DMS 273 (cell line): Measurements from ENCODE around the gene CFAP65.

Experiments
- DNase-seq: peaks from one replicate; lab custom pipeline; 2025; ENCODE audit not compliant: unreplicated experiment; lab: John Stamatoyannopoulos, UW

The CFAP65 gene, protein sequence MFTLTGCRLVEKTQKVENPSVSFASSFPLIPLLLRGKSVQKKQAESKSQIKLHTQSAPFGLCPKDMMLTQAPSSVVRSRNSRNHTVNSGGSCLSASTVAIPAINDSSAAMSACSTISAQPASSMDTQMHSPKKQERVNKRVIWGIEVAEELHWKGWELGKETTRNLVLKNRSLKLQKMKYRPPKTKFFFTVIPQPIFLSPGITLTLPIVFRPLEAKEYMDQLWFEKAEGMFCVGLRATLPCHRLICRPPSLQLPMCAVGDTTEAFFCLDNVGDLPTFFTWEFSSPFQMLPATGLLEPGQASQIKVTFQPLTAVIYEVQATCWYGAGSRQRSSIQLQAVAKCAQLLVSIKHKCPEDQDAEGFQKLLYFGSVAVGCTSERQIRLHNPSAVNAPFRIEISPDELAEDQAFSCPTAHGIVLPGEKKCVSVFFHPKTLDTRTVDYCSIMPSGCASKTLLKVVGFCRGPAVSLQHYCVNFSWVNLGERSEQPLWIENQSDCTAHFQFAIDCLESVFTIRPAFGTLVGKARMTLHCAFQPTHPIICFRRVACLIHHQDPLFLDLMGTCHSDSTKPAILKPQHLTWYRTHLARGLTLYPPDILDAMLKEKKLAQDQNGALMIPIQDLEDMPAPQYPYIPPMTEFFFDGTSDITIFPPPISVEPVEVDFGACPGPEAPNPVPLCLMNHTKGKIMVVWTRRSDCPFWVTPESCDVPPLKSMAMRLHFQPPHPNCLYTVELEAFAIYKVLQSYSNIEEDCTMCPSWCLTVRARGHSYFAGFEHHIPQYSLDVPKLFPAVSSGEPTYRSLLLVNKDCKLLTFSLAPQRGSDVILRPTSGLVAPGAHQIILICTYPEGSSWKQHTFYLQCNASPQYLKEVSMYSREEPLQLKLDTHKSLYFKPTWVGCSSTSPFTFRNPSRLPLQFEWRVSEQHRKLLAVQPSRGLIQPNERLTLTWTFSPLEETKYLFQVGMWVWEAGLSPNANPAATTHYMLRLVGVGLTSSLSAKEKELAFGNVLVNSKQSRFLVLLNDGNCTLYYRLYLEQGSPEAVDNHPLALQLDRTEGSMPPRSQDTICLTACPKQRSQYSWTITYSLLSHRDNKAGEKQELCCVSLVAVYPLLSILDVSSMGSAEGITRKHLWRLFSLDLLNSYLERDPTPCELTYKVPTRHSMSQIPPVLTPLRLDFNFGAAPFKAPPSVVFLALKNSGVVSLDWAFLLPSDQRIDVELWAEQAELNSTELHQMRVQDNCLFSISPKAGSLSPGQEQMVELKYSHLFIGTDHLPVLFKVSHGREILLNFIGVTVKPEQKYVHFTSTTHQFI (N-terminal part only)

DNA sequence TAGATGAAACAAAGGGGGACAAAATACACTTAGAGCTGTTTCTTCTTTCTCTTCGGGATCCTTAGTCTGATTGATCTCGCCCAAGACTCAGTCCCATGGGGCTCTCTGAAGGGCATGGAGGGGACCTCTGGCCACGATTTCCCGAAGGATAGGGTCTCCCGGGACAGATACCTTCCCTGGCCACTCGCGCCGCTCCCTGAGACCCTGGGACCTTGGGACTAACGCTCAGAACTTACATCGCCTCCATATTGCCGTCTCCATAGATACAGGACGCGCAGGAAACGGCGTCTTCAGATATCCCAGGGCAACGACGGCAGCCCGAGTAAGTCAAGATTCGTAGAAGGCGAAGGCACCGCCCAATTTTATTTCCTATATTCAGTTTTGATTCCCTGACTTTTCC is at the start of gene CFAP65:
Gene CFAP65, minus strand, starts transcription at position 265 of the 400 bp plus-strand sequence. CDS start 2,468 bp downstream, outside the sequence.
- DNase-seq, result peak; percentile 82

DNA sequence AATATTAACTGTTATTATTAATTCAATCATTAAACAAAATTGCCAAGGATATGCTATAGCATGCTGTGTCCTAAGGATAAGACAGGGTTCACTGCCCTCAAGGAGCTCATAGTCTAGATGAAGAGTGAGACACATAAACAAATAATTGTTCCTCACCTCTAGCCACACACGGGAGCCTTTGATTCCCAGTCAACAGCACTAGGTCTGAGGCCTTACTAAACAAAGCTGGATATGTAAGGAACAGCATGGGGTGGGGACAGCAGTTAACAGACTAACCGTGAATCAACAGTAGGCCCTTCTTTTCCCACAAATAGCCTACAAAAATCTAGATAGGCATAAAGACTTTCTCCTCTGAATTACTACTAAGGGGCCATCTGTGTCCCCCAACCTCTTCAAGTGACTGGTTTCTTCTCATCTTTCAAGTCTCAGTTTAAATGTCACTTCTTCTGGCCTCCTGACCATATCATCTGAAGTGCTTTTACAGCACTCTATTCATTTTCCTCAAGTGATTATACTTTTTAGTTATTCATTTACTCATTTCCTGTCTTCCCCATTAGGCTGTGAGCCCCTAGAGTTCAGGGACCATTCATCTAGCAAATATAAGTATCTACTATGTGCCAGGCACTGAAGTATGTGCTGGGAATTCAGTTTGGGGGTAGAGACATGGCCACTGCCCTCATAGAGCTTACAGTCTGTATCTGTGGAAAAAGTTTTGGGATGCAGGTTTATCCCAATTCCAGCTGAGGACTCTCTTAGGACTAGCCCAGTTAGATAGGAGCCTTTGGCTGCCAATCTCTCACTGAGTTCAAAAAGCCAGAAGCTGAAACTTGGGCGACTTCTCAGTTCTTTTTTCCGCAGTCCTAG is 49.4 kb upstream of the CFAP65 start:
- no peak for DNase-seq

DNA sequence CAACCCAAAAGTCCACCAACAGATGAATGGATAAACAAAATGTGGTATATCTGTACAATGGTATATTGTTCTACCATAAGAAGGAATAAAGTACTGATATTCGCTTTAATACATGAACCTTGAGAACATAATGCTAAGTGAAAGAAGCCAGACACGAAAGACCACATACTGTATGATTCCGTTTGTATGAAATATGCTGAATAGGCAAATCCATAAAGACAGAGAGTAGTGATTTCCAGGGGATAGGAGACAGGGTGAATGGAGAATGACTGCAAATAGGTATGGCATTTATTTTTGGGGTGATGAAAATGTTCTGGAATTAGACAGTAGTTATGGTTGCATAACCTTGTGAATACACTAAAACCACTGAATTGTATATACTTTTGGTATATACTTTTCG is 48.0 kb upstream of the CFAP65 start:
- DNase-seq, result no peak

DNA sequence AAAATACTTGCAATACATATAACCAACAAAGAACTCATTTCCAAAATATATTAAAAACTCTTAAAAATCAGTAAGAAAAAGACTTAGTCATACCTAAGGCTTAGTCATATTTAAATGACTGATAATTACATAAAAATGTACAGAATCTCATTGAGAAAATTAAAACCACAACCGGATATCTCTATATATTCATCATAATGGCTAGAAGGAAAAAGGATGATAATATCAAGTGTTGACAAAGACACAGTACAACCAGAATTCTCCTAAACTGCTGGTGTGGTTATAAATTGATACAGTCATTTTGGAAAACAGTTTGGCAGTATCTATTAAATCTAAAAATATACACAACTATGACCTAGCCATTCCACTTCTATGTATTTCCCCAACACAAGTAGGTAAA is 46.5 kb upstream of the CFAP65 start:
- DNase-seq, result no peak

DNA sequence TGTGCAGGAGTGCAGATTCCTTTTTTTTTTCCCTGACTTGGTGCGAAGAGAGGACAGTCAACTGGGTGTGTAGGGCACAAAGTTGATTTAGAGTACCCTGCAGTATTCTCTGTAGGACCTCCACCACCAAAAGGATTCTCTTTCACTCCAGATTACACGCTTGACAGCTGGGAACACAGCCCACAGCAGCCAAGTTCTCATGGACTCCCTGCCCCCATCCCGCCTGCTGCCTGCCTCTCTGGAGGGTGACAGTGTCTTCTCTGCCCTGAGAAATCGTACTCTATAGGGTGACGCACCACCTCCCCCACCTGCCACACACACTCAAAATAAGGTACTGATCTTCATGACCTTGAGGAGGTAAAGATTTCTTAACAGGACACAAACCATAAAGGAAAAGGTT is 46.0 kb upstream of the CFAP65 start:
- peak; percentile 54 for DNase-seq

DNA sequence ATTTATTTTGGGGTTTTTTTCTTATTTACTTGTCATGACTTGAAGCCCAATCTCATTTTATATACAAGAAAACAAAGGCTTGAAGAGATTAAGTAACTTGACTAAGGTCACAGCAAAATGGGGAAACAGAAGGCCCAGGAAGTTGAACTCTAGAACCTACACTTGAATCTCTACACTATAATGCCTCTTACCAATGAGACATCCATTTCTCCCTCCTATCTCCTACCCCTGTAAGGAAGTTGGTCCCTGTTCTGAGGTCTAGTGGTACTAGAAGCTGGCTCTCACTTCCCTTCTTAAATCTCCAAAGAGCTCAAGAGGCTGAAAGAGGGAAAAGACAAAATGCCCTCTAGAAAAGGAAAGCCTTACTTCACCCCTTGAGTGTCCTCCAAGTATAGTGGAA is 44.9 kb upstream of the CFAP65 start:
- no peak for DNase-seq

DNA sequence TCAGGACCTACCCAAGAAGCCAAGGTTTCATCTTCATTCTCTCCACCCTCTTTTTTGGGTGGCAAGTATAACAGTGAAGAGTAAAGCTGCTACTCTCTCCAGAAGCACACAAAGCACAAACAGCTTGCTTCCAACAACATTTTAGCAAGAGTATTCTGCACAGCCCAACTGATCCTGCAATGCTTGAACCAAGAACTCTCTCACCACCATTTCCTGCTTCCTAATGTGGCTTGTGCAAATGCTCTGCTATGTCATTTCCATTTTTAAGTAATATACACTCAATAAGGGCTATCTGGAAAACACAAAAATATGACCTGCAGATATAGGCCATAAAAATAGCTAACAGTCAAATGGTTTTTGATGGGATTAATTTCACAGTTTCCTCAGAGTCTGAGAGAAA is 43.5 kb upstream of the CFAP65 start:
- no peak for DNase-seq

DNA sequence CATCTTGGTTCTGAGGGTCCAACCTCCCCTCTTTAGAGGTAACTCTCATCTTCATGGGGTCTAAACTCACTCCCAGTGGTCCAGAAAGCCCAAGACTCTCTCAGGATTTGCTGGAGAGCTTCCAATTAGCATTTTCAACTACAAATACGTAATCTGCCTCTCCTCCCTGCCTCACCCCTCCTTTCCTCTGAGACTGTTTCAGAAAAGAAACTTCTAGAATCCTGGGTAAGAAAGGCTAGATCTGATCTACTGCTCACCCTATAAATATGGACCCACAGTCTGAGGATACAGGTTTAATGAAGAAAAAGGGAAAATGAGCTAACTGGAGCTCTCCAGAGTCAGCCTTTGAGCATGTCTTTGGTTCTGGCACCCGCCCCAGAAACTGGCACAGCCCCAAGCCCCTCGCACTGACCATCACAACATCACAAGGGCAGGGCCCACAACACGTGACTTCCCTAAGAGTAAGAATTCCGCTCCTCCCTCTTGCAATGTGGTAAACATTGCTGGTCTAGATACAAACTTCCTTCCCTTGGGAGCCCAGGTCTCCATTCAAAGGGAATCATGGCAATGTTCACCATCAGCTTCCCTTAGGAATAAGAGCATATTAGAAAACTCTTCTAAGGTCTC is 41.1 kb upstream of the CFAP65 start:
- DNase-seq, result no peak

DNA sequence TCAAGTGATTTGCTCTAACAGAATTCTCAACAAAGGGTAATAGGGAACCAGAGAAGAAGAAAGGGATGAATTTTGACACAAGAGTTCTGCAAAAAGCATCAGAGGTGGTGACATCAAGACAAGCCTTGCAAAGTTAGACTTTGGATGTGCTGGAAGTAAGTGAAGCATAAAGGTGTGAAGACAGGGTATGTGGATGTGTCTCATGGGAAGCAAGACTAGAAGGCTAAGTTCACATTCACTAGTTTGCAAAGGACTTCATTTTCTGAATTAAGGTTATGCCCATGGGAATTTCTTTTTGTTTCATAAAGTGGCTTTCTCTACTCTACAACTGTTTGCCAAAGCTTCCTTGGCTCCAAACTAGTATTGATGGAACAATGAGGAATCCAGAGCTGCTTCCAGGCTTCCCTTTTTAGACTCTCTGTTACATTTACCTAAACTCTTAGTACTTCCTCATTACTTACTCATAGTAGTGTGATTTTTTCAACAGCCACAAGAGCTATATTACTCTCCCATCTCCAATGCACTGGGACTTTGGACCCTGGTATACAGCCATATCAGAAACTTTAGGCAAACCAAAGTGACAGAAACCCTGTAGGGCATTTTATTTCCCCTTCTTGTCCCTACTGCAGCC is 40.5 kb upstream of the CFAP65 start:
- DNase-seq, result no peak

DNA sequence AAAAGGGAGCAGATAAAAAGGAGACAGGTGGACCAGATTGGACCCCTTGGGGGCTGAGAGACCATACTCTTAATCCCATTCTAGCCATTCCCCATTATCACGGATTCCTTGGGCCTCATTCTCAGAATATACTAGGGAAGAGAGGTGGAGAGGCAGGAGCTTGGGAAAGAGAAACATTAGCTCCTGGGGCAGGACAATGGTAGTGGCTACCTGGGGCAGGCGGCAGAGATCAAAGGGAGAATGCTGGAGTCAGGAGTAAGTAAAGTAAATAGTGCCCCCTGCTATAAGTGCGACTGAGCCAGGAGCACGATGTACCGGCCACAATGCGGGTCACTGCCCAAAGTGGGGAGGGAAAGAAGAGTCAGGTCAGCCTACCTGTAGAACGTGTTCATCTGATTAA is 39.8 kb upstream of the CFAP65 start:
- DNase-seq, result no peak

DNA sequence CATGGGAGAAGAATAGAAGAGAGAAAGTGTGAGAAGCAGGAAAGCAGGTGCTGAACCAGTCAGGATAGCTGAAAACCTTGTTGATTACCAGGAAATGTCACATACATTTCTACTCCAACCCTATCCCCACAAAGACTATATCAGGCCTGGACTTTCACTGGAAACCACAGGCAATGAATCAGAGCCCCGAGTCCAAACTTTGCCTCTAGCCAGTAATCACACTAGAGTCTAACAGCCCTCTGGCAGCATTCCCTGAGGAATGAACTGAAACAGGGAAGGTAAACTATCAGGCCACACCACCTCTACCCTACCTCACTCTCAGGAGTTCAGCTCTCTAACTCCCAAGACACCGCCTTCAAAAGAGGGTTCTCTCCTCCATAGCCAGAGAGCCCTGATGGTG is 38.1 kb upstream of the CFAP65 start:
- DNase-seq, result no peak

DNA sequence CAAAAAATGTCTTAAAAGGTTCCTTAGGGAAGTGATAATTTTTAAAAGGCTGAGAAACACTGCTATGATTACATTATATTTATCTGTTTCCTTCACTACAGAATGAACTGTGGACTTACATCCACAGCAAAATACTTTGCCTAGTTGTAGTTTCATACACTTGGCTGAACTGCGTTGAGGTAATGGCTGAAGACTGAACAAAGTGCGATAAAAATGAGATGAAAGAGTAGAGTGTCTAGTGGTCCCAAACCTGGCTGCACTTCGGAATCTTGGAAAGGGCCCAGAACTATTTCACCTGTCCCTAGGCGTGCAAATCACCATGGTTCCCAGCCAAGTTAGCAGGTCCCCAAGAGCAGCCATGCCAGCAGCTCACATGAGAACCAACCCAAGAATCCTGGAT is 37.6 kb upstream of the CFAP65 start:
- no peak for DNase-seq

DNA sequence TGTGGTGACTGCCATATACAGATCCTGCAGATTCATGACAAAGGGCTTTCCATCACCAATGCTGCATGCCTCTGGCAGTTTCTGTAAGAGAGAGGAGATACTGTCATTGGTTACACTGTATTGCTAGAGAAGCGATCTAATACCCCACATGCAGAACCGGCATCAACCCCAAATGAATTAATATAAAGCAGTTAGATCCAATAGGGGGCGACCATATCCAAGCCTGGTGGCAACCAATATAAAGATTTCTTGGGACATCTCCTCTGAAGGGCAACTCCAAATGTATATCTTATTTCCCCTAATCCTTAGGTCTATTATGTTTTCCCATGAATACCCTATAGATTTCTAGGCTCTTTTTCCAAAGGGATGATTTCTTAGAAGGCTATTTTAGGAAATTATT is 36.8 kb upstream of the CFAP65 start:
- DNase-seq, result peak; percentile 20

DNA sequence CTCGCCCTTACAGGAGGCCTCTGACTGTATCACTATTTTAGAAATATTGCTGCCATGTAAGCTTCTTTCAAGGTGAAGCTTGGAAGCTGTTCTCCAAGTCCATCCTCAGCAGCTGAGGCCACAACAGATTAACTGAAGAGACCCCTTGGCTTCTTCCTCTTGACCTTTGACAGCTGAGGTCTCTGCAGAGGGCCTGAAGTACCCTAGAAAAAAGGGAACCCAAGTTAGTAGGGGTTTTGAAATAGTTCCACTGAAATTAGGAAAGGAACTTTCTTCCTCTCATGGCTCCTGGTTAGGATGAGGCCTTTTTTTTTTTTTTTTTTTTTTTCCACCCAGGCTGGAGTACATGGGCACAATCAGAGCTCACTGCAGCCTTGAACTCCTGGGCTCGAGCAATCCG is 34.9 kb upstream of the CFAP65 start:
- no peak for DNase-seq

DNA sequence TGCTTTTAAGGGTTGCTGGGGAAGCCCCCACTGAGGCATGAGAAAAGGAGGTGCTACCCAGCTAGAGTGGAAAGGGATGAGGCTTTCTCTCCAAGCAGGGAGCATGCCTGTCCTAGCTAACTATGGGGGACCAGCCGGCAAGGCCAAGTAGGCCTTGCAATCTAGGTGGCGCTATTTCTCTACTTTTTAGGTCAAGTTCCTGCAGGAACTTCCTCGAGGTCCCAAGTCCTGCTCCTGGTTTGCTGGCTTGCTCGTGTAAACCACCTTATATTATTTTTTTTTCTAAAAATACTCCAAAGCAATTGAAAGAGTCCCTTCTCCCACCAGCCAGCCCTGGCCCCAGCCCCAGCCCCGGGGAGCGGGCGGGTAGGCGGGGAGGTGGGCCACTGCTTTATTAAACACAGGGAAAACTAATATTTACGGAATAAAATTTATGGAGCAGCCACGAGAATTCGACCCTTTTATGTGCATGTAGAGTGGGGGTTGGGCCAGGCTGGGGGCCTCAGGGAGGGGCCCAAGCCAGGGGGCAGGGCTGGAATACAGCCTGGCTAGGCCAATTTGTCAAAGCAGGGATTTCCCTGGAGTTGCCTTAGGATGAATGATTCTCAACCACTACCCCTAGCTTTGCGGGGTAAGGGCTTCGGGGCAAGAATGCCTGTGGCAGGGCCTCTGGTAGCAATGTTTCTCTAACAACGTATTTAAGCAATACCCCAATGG is 32.3 kb upstream of the CFAP65 start:
- peak; percentile 87 for DNase-seq

DNA sequence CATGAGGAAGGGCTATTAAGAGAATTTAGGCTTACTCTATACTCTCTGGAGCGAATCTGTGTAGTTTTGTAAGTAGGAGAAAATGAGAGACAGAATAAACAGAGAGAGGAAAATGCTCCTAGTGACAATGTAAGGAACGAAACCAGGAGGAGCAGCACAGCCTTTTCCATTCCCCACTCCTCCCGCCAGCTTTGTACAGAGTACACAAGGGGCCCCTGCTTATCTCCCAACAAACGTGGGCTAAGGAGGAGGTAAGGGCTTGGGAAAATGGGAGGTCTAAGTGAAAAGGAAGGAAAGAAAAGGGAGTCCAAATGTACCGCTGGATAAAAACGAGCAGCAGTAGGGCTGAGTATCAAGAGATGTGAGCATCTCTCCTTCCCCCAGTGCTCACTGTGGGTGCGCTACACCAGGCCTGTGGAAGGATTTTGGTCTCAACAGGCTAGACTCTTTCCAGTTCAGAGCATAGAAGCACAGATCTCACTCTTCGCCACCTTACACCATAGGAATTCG is 31.5 kb upstream of the CFAP65 start:
- no peak for DNase-seq

DNA sequence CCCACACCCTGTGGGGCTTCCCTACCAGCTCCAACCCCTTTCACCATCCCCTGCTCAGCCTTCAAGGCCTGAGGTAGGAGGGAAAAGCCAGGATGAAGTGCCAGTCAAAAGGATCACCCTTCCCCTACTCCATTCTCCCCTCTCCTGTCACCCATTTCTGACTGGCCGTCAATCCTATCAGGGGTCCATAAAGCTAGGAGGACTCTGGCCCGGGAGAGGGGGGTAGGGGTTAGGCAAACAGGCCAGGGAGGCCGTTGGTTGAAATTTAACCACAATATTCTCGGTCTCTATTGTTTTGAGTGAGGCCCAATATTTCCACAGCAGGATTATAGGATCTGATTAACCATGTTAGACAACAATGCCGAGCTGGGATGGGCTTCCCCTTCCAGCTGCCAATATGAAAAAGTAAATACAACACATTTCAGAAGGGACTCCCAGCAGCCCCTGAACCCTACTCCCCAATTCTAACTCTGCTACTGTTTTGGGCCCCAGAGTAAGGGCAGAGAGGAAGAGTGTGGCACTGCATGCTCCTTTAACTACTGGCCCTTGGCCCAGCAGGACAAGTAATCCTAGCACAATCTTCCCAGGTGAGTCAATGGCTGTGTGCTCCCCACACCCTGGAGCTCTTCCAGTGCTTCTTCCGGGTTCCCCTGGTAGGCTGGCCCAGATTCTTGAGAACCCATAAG is 30.0 kb upstream of the CFAP65 start:
- no peak for DNase-seq

DNA sequence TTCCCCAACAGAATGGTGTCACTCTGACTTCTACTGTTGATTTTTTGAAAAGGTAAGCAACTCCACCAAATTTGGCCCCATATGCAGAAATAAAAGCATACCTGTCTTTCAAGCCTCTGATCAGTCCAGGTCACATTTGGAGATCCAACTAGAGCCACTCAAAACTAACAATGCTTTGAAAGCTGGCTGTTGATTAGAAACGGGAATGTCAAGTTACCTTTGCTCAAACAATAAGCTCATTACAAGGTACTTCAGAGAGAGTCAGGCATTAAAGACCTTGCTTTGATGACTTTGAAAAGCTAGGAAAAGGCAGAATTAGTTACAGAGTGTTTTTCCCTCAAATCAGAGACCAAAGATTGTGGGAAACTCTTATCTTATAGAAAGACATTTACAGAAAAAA is 24.2 kb upstream of the CFAP65 start:
- no peak for DNase-seq
